Left lung (tissue), 10 donors: Measurements from ENCODE around the gene GTF2F1. TPM values are rescaled to one million over a fixed set of nuclear protein-coding genes. Genes with fewer than 3 reads are reported as not detected.
"Not testable (repeated sequence)": the region's sequence is repeated elsewhere in the genome, so short reads cannot be mapped to it uniquely, and the experiment has no call there.

Experiments used
- ATAC-seq: fragments of 200-7000 bp; cut with Tn5 transposase; one replicate; pipeline ENCODE4 v1.9.1; 2020; ENCODE audit warnings: moderate library complexity
- DNase-seq, 4 donors: peaks; one replicate each; pipeline ENCODE4 v3.0.0-alpha.2; 2013 to 2020
- H3K27ac ChIP-seq, 2 donors: fragments of 200-600 bp; sonication (generic) in 1 of 2; one replicate each; pipeline versions ENCODE4 v1.5.0 to v1.8.0; 2020 to 2021
- H3K27me3 ChIP-seq, 2 donors: fragments of 200-600 bp; sonication (generic) in 1 of 2; one replicate each; pipeline versions ENCODE4 v1.5.0 to v1.8.0; 2020 to 2021
- H3K36me3 ChIP-seq, 2 donors: fragments of 200-600 bp; sonication (generic) in 1 of 2; one replicate each; pipeline versions ENCODE4 v1.5.0 to v1.8.0; 2020 to 2021
- H3K4me1 ChIP-seq, 2 donors: fragments of 200-600 bp; one replicate each; pipeline ENCODE4 v1.8.0; 2021
- H3K4me3 ChIP-seq, 2 donors: fragments of 200-600 bp; sonication (generic) in 1 of 2; one replicate each; pipeline versions ENCODE4 v1.5.0 to v1.8.0; 2020 to 2021; ENCODE audit warnings: mild to moderate bottlenecking in 1 of 2
- H3K9me3 ChIP-seq, 2 donors: fragments of 200-600 bp; sonication (generic) in 1 of 2; one replicate each; pipeline versions ENCODE4 v1.5.0 to v1.8.0; 2020 to 2021
- CTCF ChIP-seq, 2 donors: fragments of 200-600 bp; sonication (generic) in 1 of 2; IDR thresholded peaks; one replicate each; pipeline versions ENCODE4 v1.5.0 to v1.8.0; 2021; ENCODE audit warnings: antibody characterized with exemption in 2 of 2
- intact Hi-C, 2 donors: fragments of 100-400 bp; cut with DNase I; formaldehyde crosslinking; loops; one replicate each; pipeline versions ENCODE4 v1.11.2 to v1.14.2; 2022
- polyA plus RNA-seq, 6 donors: library from polyadenylated mRNA; unstranded; fragments of 120-200 nt; gene quantifications; one replicate each; pipeline ENCODE4 v1.2.1, GENCODE V29; 2013; ENCODE audit not compliant: insufficient read length in 6 of 6
- total RNA-seq, 2 donors: library from RNA; stranded (reverse); fragmentation: NEBNext Ultra II Directional; extraction: Animal tissue kit (Norgen Biotek cat#: 25700); gene quantifications; one replicate each; pipeline ENCODE4 v1.2.1, GENCODE V29; 2021
- donor health status: DM: no; HTN: yes; CAD: no.
- donor health status: DM: no; HTN: no; CAD: no.

The GTF2F1 gene
- total and polyA plus RNA-seq, 8 donors, result 39.6 to 99.1 (median 76.4) TPM

GRCh38 chr19:6402837-6403608, 10.1 kb upstream of the GTF2F1 start:
- H3K4me3 ChIP-seq, result no peak overlapping the region
- no peaks in the 10 kb centered on the region for H3K27me3 ChIP-seq
- ATAC-seq (peak; percentile 26), DNase-seq (peak in 2 of 4 donors; percentile 69 to 85)
- H3K9me3 ChIP-seq, result no peaks in the 10 kb centered on the region
- no peak for TF ChIP-seq CTCF (IDR thresholded peaks at IDR 0.05)
- no peaks in the 10 kb centered on the region for H3K36me3 ChIP-seq
- no peaks in the 10 kb centered on the region for H3K4me1 ChIP-seq
- no peak overlapping the region for H3K27ac ChIP-seq
- intact Hi-C loops, result no loop called here

- intact Hi-C loops, result no loop called here
- DNase-seq (no peak), ATAC-seq (no peak)
- no peaks in the 10 kb centered on the region for H3K4me1 ChIP-seq
- H3K9me3 ChIP-seq, result no peaks in the 10 kb centered on the region
- no peak overlapping the region for H3K4me3 ChIP-seq
- no peaks in the 10 kb centered on the region for H3K36me3 ChIP-seq
- H3K27me3 ChIP-seq, result no peaks in the 10 kb centered on the region
- no peak for TF ChIP-seq CTCF (IDR thresholded peaks at IDR 0.05)
- H3K27ac ChIP-seq, result no peak overlapping the region
Measured at GRCh38 chr19:6402058-6402457, 9.1 kb upstream of the GTF2F1 start.

GRCh38 chr19:6400062-6400944, 7.3 kb upstream of the GTF2F1 start:
- ATAC-seq, H3K36me3 ChIP-seq, H3K27ac ChIP-seq, H3K4me3 ChIP-seq, H3K27me3 ChIP-seq, DNase-seq, H3K4me1 ChIP-seq, H3K9me3 ChIP-seq, intact Hi-C loops: not testable (repeated sequence)

- TF ChIP-seq CTCF (IDR thresholded peaks at IDR 0.05), result no peak
- Histone ChIP-seq H3K27ac (no peak overlapping the region), H3K4me3 (no peak overlapping the region), H3K36me3 (peaks cover 0 to under 1% of the 10 kb centered on the region in 2 donors), H3K9me3 (no peaks in the 10 kb centered on the region), H3K4me1 (peaks cover 3 to 17% of the 10 kb centered on the region in 2 donors), H3K27me3 (no peaks in the 10 kb centered on the region)
- DNase-seq (no peak), ATAC-seq (no peak)
- intact Hi-C loops, result no loop called here
Measured at GRCh38 chr19:6396305-6396704, 3.3 kb upstream of the GTF2F1 start.

DNA sequence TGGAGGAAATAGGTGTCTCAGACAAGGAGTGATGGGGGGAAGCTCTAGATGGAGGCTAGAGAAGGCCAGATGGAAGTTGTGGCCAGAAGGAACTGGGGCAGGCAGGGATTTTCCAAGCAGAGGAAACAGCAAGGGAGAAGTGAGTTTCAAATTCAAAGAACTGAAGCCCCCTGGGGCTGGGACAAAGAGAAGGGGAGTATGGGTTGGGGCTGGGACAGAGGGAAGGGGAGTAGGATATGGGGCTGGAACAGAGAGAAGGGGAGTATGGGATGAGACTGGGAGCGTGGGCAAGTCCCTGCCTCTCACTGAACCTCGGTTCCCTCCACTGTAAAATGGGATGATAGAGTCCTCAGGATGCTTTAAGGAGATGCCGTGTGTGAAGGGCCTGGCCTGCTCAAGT, 1.9 kb upstream of the GTF2F1 start:
- intact Hi-C loops, result no loop called here
- peaks cover 3 to 21% of the 10 kb centered on the region in 2 donors for H3K4me1 ChIP-seq
- peaks cover 0 to 16% of the 10 kb centered on the region in 2 donors for H3K36me3 ChIP-seq
- no peak for DNase-seq
- H3K27ac ChIP-seq, result no peak overlapping the region
- no peak overlapping the region for H3K4me3 ChIP-seq
- TF ChIP-seq CTCF (IDR thresholded peaks at IDR 0.05), result no peak
- ATAC-seq, result no peak
- no peaks in the 10 kb centered on the region for H3K27me3 ChIP-seq
- no peaks in the 10 kb centered on the region for H3K9me3 ChIP-seq
